Activated CD4-positive, alpha-beta T cell treated with anti-CD3 and anti-CD28 coated beads for 36 hours (primary cell): ENCODE measurements around the gene REEP2. TPM values are rescaled to one million over a fixed set of nuclear protein-coding genes. Genes with fewer than 3 reads are reported as not detected.

Experiments
- ATAC-seq: fragments of 200-7000 bp; cut with Tn5 transposase; one replicate; pipeline ENCODE4 v1.10.0; 2021; ENCODE audit warnings: mild to moderate bottlenecking, moderate library complexity
- CTCF ChIA-PET: fragments of 350-600 bp; sonication (Branson Sonifier 250); formaldehyde crosslinking; loops from one replicate; lab custom pipeline; 2021; ENCODE audit warnings: antibody characterized with exemption; lab: Charles Lee
- POLR2A ChIA-PET: fragments of 350-600 bp; sonication (Branson Sonifier 250); formaldehyde crosslinking; loops from one replicate; lab custom pipeline; 2021; ENCODE audit warnings: antibody characterized with exemption, inconsistent platforms; lab: Charles Lee
- DNase-seq: peaks from one replicate; pipeline ENCODE4 v3.0.0-alpha.2; 2020
- H3K27ac Mint-ChIP-seq: one replicate; pipeline ENCODE4 v1.8.0; 2021; ENCODE audit warnings: mixed read lengths
- H3K27me3 Mint-ChIP-seq: one replicate; pipeline ENCODE4 v1.8.0; 2021; ENCODE audit warnings: mixed read lengths
- H3K36me3 Mint-ChIP-seq: one replicate; pipeline ENCODE4 v1.8.0; 2021; ENCODE audit warnings: low read depth, mixed read lengths
- H3K4me1 Mint-ChIP-seq: one replicate; pipeline ENCODE4 v1.8.0; 2021; ENCODE audit warnings: mixed read lengths
- H3K4me3 Mint-ChIP-seq: one replicate; pipeline ENCODE4 v1.8.0; 2021; ENCODE audit warnings: mild to moderate bottlenecking, moderate library complexity, mixed read lengths
- H3K9me3 Mint-ChIP-seq: one replicate; pipeline ENCODE4 v1.8.0; 2021; ENCODE audit warnings: low read depth, mixed read lengths
- intact Hi-C, 2 experiments: fragments of 100-400 bp; cut with DNase I in 1 of 2; cut with micrococcal nuclease in 1 of 2; formaldehyde crosslinking; loops; one replicate each; pipeline versions ENCODE4 v1.14.2 to v1.15.1; 2022 to 2024; cut with DNase I, micrococcal nuclease
- total RNA-seq, 2 experiments: library from RNA; stranded (reverse); gene quantifications; one replicate each; pipeline ENCODE4 v1.2.3, GENCODE V29; 2021

REEP2 gene
- total RNA-seq, 2 experiments from 2014 or later, result 4.0 to 5.6 TPM

GRCh38 chr5:138458856-138459255 lies 20.0 kb downstream of the REEP2 start:
- intact Hi-C loops, result loop anchor here (1.0 to 2.0 kb wide), 4 partner anchors 9 to 424 kb away; partner anchors contain the start of genes ETF1 (in 1 of the 2) and HSPA9 (in 1 of the 2)
- Mint-ChIP-seq H3K4me1 (peaks cover 47% of the 10 kb centered on the region), H3K9me3 (no peaks in the 10 kb centered on the region), H3K36me3 (no peaks in the 10 kb centered on the region), H3K4me3 (peak overlapping the region; percentile 53), H3K27ac (peak overlapping the region; percentile 98), H3K27me3 (no peaks in the 10 kb centered on the region)
- no peak for DNase-seq
- CTCF ChIA-PET, result interaction anchor here (1.6 to 2.2 kb wide), 2 partner anchors 9 to 15 kb away, joined by 5 to 8 read pairs; no protein-coding TSS in a partner anchor
- peak; percentile 30 for ATAC-seq
- POLR2A ChIA-PET, result no interaction called here

- ChIA-PET CTCF (interaction anchor here (2.2 kb wide), 1 partner anchor 10 kb away, joined by 8 read pairs; no protein-coding TSS in a partner anchor), POLR2A (no interaction called here)
- Mint-ChIP-seq H3K4me1 (peaks cover 47% of the 10 kb centered on the region), H3K27me3 (no peaks in the 10 kb centered on the region), H3K9me3 (no peaks in the 10 kb centered on the region), H3K27ac (peak overlapping the region; percentile 98), H3K36me3 (no peaks in the 10 kb centered on the region), H3K4me3 (peak overlapping the region; percentile 53)
- intact Hi-C loops, result loop anchor here (1.0 to 2.0 kb wide), 4 partner anchors 9 to 425 kb away; partner anchors contain the start of genes ETF1 (in 1 of the 2) and HSPA9 (in 1 of the 2)
- ATAC-seq (peak; percentile 74), DNase-seq (peak; percentile 94)
These were observed 20.6 kb downstream of the REEP2 start for GRCh38 chr5:138459311-138459933.

- Mint-ChIP-seq H3K36me3 (no peaks in the 10 kb centered on the region), H3K27me3 (no peaks in the 10 kb centered on the region), H3K9me3 (no peaks in the 10 kb centered on the region), H3K27ac (peak overlapping the region; percentile 98), H3K4me1 (peaks cover 47% of the 10 kb centered on the region), H3K4me3 (no peak overlapping the region)
- CTCF ChIA-PET, result interaction anchor here (0.9 to 3.0 kb wide), 3 partner anchors 10 to 106 kb away, joined by 3 to 14 read pairs (median 8); no protein-coding TSS in a partner anchor
- DNase-seq, result no peak
- intact Hi-C loops, result loop anchor here (10.0 kb wide), 3 partner anchors 735 to 1105 kb away; partner anchors contain the start of genes SIL1 (in 1 of the 2) and UBE2D2 (in 1 of the 2)
- POLR2A ChIA-PET, result no interaction called here
- ATAC-seq, result no peak
These were observed 21.3 kb downstream of the REEP2 start for GRCh38 chr5:138460032-138460693.

GRCh38 chr5:138461343-138462125 lies 22.7 kb downstream of the REEP2 start:
- Mint-ChIP-seq H3K36me3 (peaks cover 7% of the 10 kb centered on the region), H3K27me3 (no peaks in the 10 kb centered on the region), H3K4me1 (peaks cover 49% of the 10 kb centered on the region), H3K4me3 (no peak overlapping the region), H3K9me3 (no peaks in the 10 kb centered on the region), H3K27ac (peak overlapping the region; percentile 61)
- intact Hi-C loops, result loop anchor here (10.0 kb wide), 3 partner anchors 733 to 1103 kb away; partner anchors contain the start of genes SIL1 (in 1 of the 2) and UBE2D2 (in 1 of the 2)
- ATAC-seq (no peak), DNase-seq (no peak)
- POLR2A ChIA-PET, result interaction anchor here (0.6 kb wide), 1 partner anchor 86 kb away, joined by 3 read pairs; no protein-coding TSS in a partner anchor
- CTCF ChIA-PET, result interaction anchor here (0.8 to 3.0 kb wide), 4 partner anchors 35 to 129 kb away, joined by 3 to 14 read pairs (median 4); partner anchors contain the start of gene ETF1

- Mint-ChIP-seq H3K36me3 (peaks cover 27% of the 10 kb centered on the region), H3K4me1 (peaks cover 60% of the 10 kb centered on the region), H3K4me3 (peak overlapping the region; percentile 77), H3K27ac (peak overlapping the region; percentile 94), H3K9me3 (no peaks in the 10 kb centered on the region), H3K27me3 (no peaks in the 10 kb centered on the region)
- ATAC-seq (no peak), DNase-seq (no peak)
- ChIA-PET CTCF (interaction anchor here (0.6 to 2.7 kb wide), 6 partner anchors 11 to 111 kb away, joined by 3 to 10 read pairs (median 6); partner anchors contain the start of gene ETF1), POLR2A (interaction anchor here (0.7 to 2.8 kb wide), 4 partner anchors 15 to 80 kb away, joined by 3 to 22 read pairs (median 3); partner anchors contain the start of gene ETF1)
- intact Hi-C loops, result loop anchor here (1.0 to 10.0 kb wide), 18 partner anchors 13 to 1101 kb away; partner anchors contain the start of genes ETF1 (in 2 of the 2), BRD8 (in 1 of the 2), CDC23 (in 1 of the 2) and FAM13B (in 1 of the 2)
These were observed 24.7 kb downstream of the REEP2 start for GRCh38 chr5:138463419-138464007.

- Mint-ChIP-seq H3K4me3 (peak overlapping the region; percentile 77), H3K9me3 (no peaks in the 10 kb centered on the region), H3K36me3 (peaks cover 29% of the 10 kb centered on the region), H3K27me3 (no peaks in the 10 kb centered on the region), H3K27ac (peak overlapping the region; percentile 94), H3K4me1 (peaks cover 58% of the 10 kb centered on the region)
- ATAC-seq (peak; percentile 54), DNase-seq (peak; percentile 97)
- POLR2A ChIA-PET, result interaction anchor here (1.3 to 2.8 kb wide), 3 partner anchors 25 to 80 kb away, joined by 3 to 22 read pairs (median 8); partner anchors contain the start of genes ETF1 and REEP2
- intact Hi-C loops, result loop anchor here (1.0 to 10.0 kb wide), 18 partner anchors 14 to 1101 kb away; partner anchors contain the start of genes ETF1 (in 2 of the 2), BRD8 (in 1 of the 2), CDC23 (in 1 of the 2) and FAM13B (in 1 of the 2)
- CTCF ChIA-PET, result interaction anchor here (0.6 to 3.0 kb wide), 9 partner anchors 9 to 111 kb away, joined by 3 to 12 read pairs (median 4); partner anchors contain the start of gene ETF1
These were observed 25.1 kb downstream of the REEP2 start for GRCh38 chr5:138464008-138464387.

GRCh38 chr5:138464388-138465260 lies 25.8 kb downstream of the REEP2 start:
- Mint-ChIP-seq H3K36me3 (peaks cover 29% of the 10 kb centered on the region), H3K4me1 (peaks cover 52% of the 10 kb centered on the region), H3K27ac (peak overlapping the region; percentile 93), H3K27me3 (no peaks in the 10 kb centered on the region), H3K9me3 (no peaks in the 10 kb centered on the region), H3K4me3 (peak overlapping the region; percentile 77)
- POLR2A ChIA-PET, result interaction anchor here (0.6 to 2.8 kb wide), 11 partner anchors 15 to 133 kb away, joined by 3 to 22 read pairs (median 5); partner anchors contain the start of genes CDC25C, ETF1, FAM53C and KDM3B
- intact Hi-C loops, result loop anchor here (1.0 to 10.0 kb wide), 19 partner anchors 14 to 1100 kb away; partner anchors contain the start of genes ETF1 (in 2 of the 2), BRD8 (in 1 of the 2), CDC23 (in 1 of the 2) and FAM13B (in 1 of the 2)
- peak; percentile 81 for ATAC-seq
- CTCF ChIA-PET, result interaction anchor here (0.5 to 3.0 kb wide), 23 partner anchors 9 to 286 kb away, joined by 3 to 12 read pairs (median 3); partner anchors contain the start of genes BRD8, CDC25C, ETF1 and KIF20A
- DNase-seq, result peak; percentile 98

- ATAC-seq (peak; percentile 60), DNase-seq (peak; percentile 96)
- intact Hi-C loops, result loop anchor here (1.0 to 10.0 kb wide), 5 partner anchors 27 to 1099 kb away; partner anchors contain the start of genes FAM13B (in 1 of the 2), SIL1 (in 1 of the 2) and UBE2D2 (in 1 of the 2)
- H3K9me3 Mint-ChIP-seq, result no peaks in the 10 kb centered on the region
- H3K4me3 Mint-ChIP-seq, result peak within 1 kb of the TSS; percentile 77
- no peaks in the 10 kb centered on the region for H3K27me3 Mint-ChIP-seq
- CTCF ChIA-PET, result interaction anchor here (0.5 to 3.0 kb wide), 20 partner anchors 10 to 287 kb away, joined by 3 to 12 read pairs (median 4); partner anchors contain the start of genes BRD8, KIF20A and REEP2
- H3K27ac Mint-ChIP-seq, result peak within 1 kb of the TSS; percentile 93
- H3K4me1 Mint-ChIP-seq, result peaks cover 43% of the 10 kb centered on the region
- peaks cover 29% of the 10 kb centered on the region for H3K36me3 Mint-ChIP-seq
- POLR2A ChIA-PET, result interaction anchor here (0.6 to 2.8 kb wide), 14 partner anchors 16 to 134 kb away, joined by 3 to 22 read pairs (median 5); partner anchors contain the start of genes CDC25C, ETF1, FAM53C and HSPA9
These were observed 26.6 kb downstream of the REEP2 start, which contains the start of gene EGR1 for GRCh38 chr5:138465261-138466124. Gene EGR1, plus strand, starts transcription at chr5:138465479. Its CDS starts 283 bp downstream, at chr5:138465762.
